Astrocyte of the spinal cord (primary cell): ENCODE measurements around the gene SLX9.

Experiments used
- DNase-seq: peaks from one replicate; pipeline ENCODE4 v3.0.0; 2011; ENCODE audit warnings: low read depth, low spot score
- H3K4me3 ChIP-seq: 2 replicates; pipeline ENCODE4 v1.5.1; 2011; ENCODE audit warnings: low read depth, mild to moderate bottlenecking, low read length, moderate library complexity
- in situ Hi-C: cut with HindIII; loops from 2 replicates; pipeline ENCODE4 v1.10.0; 2017; ENCODE audit warnings: low sequenced_read_pairs
- TF ChIP-seq, protein P1 (sequence below): IDR thresholded peaks from 2 replicates; pipeline ENCODE4 v1.5.1; 2012; ENCODE audit warnings: low read depth, mild to moderate bottlenecking, low read length, inconsistent platforms

Gene SLX9

DNA sequence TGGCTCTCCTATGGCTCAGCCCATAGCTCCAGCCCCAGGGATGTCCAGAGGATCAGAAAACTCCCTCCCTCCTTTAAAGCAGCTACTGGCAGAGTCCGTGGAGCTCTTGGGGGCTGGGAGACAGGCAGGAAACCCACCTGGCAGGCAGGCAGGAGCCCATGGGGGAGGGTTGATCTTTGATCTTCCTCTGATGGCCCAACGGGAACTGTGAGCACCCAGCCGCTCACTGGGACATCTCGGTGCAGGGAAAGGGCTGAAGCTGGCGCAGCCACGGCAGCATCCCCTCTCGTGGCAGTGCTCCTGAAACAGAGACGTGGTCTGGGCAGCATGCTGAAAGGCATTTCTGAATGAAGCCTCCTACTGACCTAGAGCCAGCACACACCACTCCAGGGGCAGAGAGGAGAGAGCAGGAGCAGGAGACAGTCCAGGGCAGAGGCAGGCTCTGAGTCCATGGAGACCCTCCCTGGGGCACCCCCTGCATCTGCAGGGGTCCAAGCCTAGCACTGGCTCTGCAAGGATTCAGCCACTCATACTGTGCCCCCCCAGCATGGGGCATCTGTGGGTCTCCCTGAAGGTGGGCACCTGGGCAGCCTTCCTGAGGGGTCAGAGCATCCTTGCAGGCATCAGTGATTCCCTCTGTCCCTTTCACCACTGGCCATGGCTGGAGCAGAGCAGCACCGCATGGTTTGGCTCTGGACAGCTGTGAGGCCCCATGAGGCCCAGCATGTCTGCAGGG, 4.9 kb upstream of the SLX9 start:
- DNase-seq, result no peak
- TF ChIP-seq, protein P1, sequence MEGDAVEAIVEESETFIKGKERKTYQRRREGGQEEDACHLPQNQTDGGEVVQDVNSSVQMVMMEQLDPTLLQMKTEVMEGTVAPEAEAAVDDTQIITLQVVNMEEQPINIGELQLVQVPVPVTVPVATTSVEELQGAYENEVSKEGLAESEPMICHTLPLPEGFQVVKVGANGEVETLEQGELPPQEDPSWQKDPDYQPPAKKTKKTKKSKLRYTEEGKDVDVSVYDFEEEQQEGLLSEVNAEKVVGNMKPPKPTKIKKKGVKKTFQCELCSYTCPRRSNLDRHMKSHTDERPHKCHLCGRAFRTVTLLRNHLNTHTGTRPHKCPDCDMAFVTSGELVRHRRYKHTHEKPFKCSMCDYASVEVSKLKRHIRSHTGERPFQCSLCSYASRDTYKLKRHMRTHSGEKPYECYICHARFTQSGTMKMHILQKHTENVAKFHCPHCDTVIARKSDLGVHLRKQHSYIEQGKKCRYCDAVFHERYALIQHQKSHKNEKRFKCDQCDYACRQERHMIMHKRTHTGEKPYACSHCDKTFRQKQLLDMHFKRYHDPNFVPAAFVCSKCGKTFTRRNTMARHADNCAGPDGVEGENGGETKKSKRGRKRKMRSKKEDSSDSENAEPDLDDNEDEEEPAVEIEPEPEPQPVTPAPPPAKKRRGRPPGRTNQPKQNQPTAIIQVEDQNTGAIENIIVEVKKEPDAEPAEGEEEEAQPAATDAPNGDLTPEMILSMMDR, result no peak
- in situ Hi-C loops, result no loop called here
- H3K4me3 ChIP-seq, result no peak overlapping the region

- TF ChIP-seq, protein P1, result no peak
- no peak for DNase-seq
- in situ Hi-C loops, result no loop called here
- H3K4me3 ChIP-seq, result no peak overlapping the region
Observed at GRCh38 chr21:44935533-44935927, 4.3 kb upstream of the SLX9 start.

DNA sequence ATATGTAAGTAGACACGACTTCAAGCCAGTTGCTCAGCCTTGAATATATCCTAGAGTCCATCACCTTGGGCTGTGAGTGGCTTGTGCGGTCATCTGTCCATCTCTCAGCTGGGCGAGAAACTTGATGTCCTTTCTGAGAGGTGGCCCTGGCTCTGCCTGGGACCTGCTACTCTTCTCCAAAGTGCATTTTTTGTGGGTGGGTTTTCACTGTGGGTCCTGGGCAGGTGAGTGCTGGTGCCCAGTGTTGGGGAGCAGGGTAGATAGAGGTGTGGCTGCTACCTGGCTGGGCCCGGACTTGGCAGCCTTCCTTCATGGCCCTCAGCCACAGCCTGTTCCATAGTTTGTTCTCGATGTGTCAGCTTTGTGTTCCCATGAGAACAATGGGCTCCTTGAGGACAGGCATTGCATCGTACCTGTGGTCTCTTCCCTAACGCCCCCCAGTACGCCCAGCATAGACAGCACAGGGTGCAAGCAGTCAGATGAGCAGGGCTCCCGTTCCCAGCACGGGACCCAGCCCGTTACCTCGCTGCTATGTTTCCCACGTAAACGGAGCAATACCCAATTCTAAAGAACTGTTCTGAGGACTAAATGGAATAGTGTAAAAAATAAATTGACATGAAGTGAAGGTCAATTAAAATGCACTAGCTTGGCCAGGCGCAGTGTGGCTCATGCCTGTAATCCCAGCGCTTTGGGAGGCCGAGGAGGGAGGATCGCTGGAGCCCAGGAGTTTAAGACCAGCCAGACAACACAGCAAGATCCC, 877 bp upstream of the SLX9 start:
- peak overlapping the region; percentile 92 for H3K4me3 ChIP-seq
- no peak for DNase-seq
- TF ChIP-seq, protein P1, result no peak
- in situ Hi-C loops, result no loop called here

GRCh38 chr21:44940116-44940631, 345 bp downstream of the SLX9 start:
- peak overlapping the region; percentile 92 for H3K4me3 ChIP-seq
- DNase-seq, result no peak
- in situ Hi-C loops, result no loop called here
- TF ChIP-seq, protein P1, result no peak

DNA sequence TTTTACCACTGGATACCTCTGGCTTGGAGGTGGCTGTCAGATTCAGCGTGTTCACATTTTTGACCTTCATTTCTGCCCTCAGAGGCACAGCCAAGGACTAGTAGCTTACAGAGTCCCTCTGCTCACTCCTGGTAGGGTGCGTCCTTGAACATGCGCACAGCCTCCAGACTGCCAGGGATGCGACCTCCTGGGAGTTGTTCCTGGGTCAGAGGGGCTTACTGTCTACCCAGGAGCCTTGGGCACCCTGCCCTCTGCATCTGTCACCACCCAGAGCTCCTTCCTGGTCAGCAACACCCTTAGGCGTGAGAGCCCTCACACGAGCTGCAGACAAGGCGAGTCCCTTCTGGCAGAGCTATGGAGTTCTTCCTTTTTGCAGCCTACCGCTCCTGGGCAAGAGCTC, 1.7 kb downstream of the SLX9 start:
- H3K4me3 ChIP-seq, result no peak overlapping the region
- no peak for DNase-seq
- TF ChIP-seq, protein P1, result no peak
- in situ Hi-C loops, result no loop called here

DNA sequence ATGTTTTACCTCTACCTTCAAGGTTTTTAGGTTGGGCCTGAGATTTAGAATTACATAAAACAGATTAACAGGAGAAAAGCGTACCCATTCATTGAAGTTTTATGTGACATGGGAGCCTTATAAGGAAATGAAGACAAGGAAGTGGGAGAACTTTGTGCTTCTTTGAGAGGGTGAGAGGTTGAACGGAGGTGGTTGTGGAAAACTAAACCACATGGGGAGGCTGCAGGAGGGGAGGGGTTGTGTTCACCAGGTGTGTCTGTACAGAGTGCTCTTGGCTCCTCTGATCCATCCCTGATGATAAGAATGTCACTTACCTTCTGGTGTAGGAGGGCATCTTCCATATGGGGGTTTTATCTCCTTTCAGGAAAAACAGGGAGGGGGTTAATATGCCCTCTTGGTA, 2.7 kb downstream of the SLX9 start:
- DNase-seq, result no peak
- in situ Hi-C loops, result no loop called here
- no peak overlapping the region for H3K4me3 ChIP-seq
- TF ChIP-seq, protein P1, result no peak
